HepG2 (cell line): ENCODE results near the gene GRAP. TPM values are rescaled to one million over a fixed set of nuclear protein-coding genes. Genes with fewer than 3 reads are reported as not detected.

Experiments used
- GTF3A ChIP-seq: sonication (generic); formaldehyde crosslinking; conservative IDR thresholded peaks from 2 replicates; pipeline ENCODE4 v1.4.0; 2020; ENCODE audit warnings: mild to moderate bottlenecking, missing genetic modification reagents
- HDAC2 ChIP-seq: sonication (generic); formaldehyde crosslinking; IDR thresholded peaks from 2 replicates; pipeline ENCODE4 v1.4.0; 2020; ENCODE audit warnings: missing genetic modification reagents
- HOXA3 ChIP-seq: sonication (generic); formaldehyde crosslinking; IDR thresholded peaks from 2 replicates; pipeline ENCODE4 v1.5.0; 2020; ENCODE audit warnings: missing genetic modification reagents
- MTA1 ChIP-seq: sonication (generic); formaldehyde crosslinking; IDR thresholded peaks from 2 replicates; pipeline ENCODE4 v1.4.0; 2020; ENCODE audit warnings: missing genetic modification reagents, mild to moderate bottlenecking, borderline replicate concordance
- MXI1 ChIP-seq: IDR thresholded peaks from 3 replicates; pipeline ENCODE4 v1.6.1; 2012; ENCODE audit warnings: low read depth, low read length, inconsistent platforms, borderline replicate concordance
- NFYB ChIP-seq: sonication (generic); formaldehyde crosslinking; IDR thresholded peaks from 2 replicates; pipeline ENCODE4 v1.4.0; 2020; ENCODE audit warnings: missing genetic modification reagents
- PRDM10 ChIP-seq: sonication (generic); formaldehyde crosslinking; IDR thresholded peaks from 2 replicates; pipeline ENCODE4 v1.4.0; 2020; ENCODE audit warnings: low read depth, missing genetic modification reagents
- RELA ChIP-seq: sonication (generic); formaldehyde crosslinking; IDR thresholded peaks from 2 replicates; pipeline ENCODE4 v1.4.0; 2020; ENCODE audit warnings: missing genetic modification reagents
- SMYD3 ChIP-seq: sonication (generic); formaldehyde crosslinking; IDR thresholded peaks from 2 replicates; pipeline ENCODE4 v1.8.1; 2023; ENCODE audit warnings: mild to moderate bottlenecking, missing genetic modification reagents
- UBTF ChIP-seq: sonication (generic); formaldehyde crosslinking; IDR thresholded peaks from 2 replicates; pipeline ENCODE4 v1.4.0; 2020; ENCODE audit warnings: mild to moderate bottlenecking, missing genetic modification reagents
- ZBTB10 ChIP-seq: sonication (generic); formaldehyde crosslinking; IDR thresholded peaks from 2 replicates; pipeline ENCODE4 v1.4.0; 2020; ENCODE audit warnings: missing genetic modification reagents, borderline replicate concordance
- ZNF121 ChIP-seq: sonication (generic); formaldehyde crosslinking; IDR thresholded peaks from 2 replicates; pipeline ENCODE4 v1.5.0; 2020; ENCODE audit warnings: mild to moderate bottlenecking, missing genetic modification reagents
- ZNF274 ChIP-seq: sonication (generic); formaldehyde crosslinking; IDR thresholded peaks from 2 replicates; pipeline ENCODE4 v1.5.1; 2020; ENCODE audit warnings: mild to moderate bottlenecking, missing genetic modification reagents
- ZNF44 ChIP-seq: sonication (generic); formaldehyde crosslinking; IDR thresholded peaks from 2 replicates; pipeline ENCODE4 v1.5.1; 2020; ENCODE audit warnings: mild to moderate bottlenecking, missing genetic modification reagents
- ZNF484 ChIP-seq: sonication (generic); formaldehyde crosslinking; IDR thresholded peaks from 2 replicates; pipeline ENCODE4 v1.5.1; 2020; ENCODE audit warnings: mild to moderate bottlenecking, low read depth, missing genetic modification reagents, borderline replicate concordance
- ZNF724P ChIP-seq: sonication (generic); formaldehyde crosslinking; IDR thresholded peaks from 2 replicates; pipeline ENCODE4 v1.8.0; 2022; ENCODE audit warnings: missing genetic modification reagents, borderline replicate concordance
- polyA plus RNA-seq, 8 experiments: library from polyadenylated mRNA; depleted of rRNA in 3 of 8; stranded (reverse) in 7 of 8; unstranded in 1 of 8; fragments of >200 nt; fragmentation: Illumina TruSeq in 4 of 8; extraction: Trizol in 4 of 8; gene quantifications; 2 replicates each; pipeline versions ENCODE4 v1.2.1 to v1.2.3, GENCODE V29; 2011 to 2016; ENCODE audit warnings: low read depth in 4 of 8, missing spikeins in 1 of 8, mixed read lengths in 1 of 8; ENCODE audit not compliant: insufficient read depth in 1 of 8
- total RNA-seq, 5 experiments: library from RNA; depleted of rRNA; stranded (reverse); fragments of >200 nt; fragmentation: Illumina TruSeq; extraction: Trizol; gene quantifications; 2 replicates each; pipeline ENCODE4 v1.2.3, GENCODE V29; 2016; ENCODE audit warnings: low read depth in 1 of 5
- TF ChIP-seq, protein P1 (sequence below), 2 experiments: fragments of 450-650 bp in 1 of 2; sonication (generic) in 1 of 2; formaldehyde crosslinking; IDR thresholded peaks; 2 replicates each; pipeline versions ENCODE4 v1.5.0 to v1.8.0; 2020 to 2022; ENCODE audit warnings: mild to moderate bottlenecking in 1 of 2, missing genetic modification reagents in 1 of 2

The GRAP gene
- total and polyA plus RNA-seq, 2 of the 13 experiments (the other 11 are each of a cell fraction or from before 2014, with no cell fraction given) = 0.77 to 1.7 TPM

- no peak for TF ChIP-seq ZNF44 (CRISPR knock-in tag)
- TF ChIP-seq ZNF121 (CRISPR knock-in tag) = no peak
- TF ChIP-seq ZNF724P (CRISPR knock-in tag) = no peak
- TF ChIP-seq, protein P1, sequence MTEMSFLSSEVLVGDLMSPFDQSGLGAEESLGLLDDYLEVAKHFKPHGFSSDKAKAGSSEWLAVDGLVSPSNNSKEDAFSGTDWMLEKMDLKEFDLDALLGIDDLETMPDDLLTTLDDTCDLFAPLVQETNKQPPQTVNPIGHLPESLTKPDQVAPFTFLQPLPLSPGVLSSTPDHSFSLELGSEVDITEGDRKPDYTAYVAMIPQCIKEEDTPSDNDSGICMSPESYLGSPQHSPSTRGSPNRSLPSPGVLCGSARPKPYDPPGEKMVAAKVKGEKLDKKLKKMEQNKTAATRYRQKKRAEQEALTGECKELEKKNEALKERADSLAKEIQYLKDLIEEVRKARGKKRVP (CRISPR knock-in tag; IDR thresholded peaks at IDR 0.05) = no peak
- TF ChIP-seq HOXA3 (CRISPR knock-in tag) = 0 out of 2 replicates have a peak, but pooled peaks have one; percentile 49
- no peak for TF ChIP-seq PRDM10
- no peak for TF ChIP-seq GTF3A (CRISPR knock-in tag)
- TF ChIP-seq ZNF274 (CRISPR knock-in tag) = no peak
- 0 out of 2 replicates have a peak, but pooled peaks have one; percentile 10 for TF ChIP-seq NFYB (CRISPR knock-in tag)
- no peak for TF ChIP-seq HDAC2 (CRISPR knock-in tag)
- no peak for TF ChIP-seq SMYD3 (CRISPR knock-in tag)
- no peak for TF ChIP-seq MTA1 (CRISPR knock-in tag)
- TF ChIP-seq ZBTB10 (CRISPR knock-in tag) = no peak
- no peak for TF ChIP-seq ZNF484 (CRISPR knock-in tag)
- peak; percentile 87; the same call in 1 of the 2 replicates for TF ChIP-seq UBTF
- TF ChIP-seq RELA (CRISPR knock-in tag) = no peak
- peak; percentile 67; the same call in 1 of the 3 replicates for TF ChIP-seq MXI1
Observed at GRCh38 chr17:19003543-19004420, 43.0 kb downstream of the GRAP start (continued).
